HG02798 (cell line): ENCODE results near the gene VCAN.
A peak's percentile ranks its signal among the peaks of the same experiment; 100 is the strongest.
"Not testable (repeated sequence)": the region's sequence is repeated elsewhere in the genome, so short reads cannot be mapped to it uniquely, and the experiment has no call there.

ENCODE experiments used
- ATAC-seq: cut with Tn5 transposase; IDR thresholded peaks from one replicate; pipeline ENCODE4 v1.9.1; 2021; ENCODE audit warnings: mild to moderate bottlenecking; ENCODE audit not compliant: unreplicated experiment, poor library complexity

VCAN gene

GRCh38 chr5:83471405-83472212, at the start of gene VCAN:
VCAN (plus strand) TSS chr5:83471744; CDS start chr5:83483519, 11,775 bp downstream.
- no peak for ATAC-seq

DNA sequence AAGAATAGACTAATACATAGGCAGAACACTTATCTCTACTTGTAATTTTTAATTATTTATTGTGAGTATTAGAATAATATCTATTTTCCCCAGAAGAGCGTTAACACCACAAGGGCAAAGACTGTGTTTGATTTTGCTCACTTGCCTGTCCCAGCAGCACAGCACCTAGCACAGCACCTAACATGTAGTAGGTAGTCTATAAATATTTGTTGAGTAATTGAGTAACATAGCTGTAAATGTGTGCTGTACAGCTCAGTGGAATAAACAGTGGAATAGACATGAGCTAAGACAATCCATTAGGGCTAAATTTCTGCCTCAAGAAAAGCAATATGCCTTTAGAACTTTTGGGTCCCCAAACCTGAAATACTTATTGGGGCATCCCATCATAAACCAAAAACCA, 49.3 kb upstream of the VCAN start:
- no peak for ATAC-seq

DNA sequence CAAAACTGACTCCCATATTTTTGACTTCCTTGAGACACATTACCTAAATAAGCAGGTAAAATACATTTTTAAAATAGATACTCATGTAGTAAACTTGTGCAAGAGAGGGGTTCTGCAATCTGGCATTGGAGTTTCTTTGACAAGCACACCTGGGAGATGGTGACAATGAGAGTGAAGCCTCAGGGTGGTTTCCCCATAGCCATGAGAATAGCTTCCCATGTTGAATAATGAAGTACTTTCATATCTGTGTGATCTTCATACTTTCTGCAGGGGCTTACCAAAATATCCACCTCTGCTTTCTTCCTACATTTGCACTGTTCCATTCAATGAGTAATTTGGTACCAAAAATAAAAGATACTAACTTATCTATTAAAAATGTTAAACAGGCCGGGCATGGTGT, 44.7 kb upstream of the VCAN start:
- ATAC-seq, result peak; percentile 72

- ATAC-seq, result no peak
Measured at GRCh38 chr5:83428126-83428525, 43.4 kb upstream of the VCAN start.

GRCh38 chr5:83428890-83429289, 42.7 kb upstream of the VCAN start:
- ATAC-seq, result no peak

DNA sequence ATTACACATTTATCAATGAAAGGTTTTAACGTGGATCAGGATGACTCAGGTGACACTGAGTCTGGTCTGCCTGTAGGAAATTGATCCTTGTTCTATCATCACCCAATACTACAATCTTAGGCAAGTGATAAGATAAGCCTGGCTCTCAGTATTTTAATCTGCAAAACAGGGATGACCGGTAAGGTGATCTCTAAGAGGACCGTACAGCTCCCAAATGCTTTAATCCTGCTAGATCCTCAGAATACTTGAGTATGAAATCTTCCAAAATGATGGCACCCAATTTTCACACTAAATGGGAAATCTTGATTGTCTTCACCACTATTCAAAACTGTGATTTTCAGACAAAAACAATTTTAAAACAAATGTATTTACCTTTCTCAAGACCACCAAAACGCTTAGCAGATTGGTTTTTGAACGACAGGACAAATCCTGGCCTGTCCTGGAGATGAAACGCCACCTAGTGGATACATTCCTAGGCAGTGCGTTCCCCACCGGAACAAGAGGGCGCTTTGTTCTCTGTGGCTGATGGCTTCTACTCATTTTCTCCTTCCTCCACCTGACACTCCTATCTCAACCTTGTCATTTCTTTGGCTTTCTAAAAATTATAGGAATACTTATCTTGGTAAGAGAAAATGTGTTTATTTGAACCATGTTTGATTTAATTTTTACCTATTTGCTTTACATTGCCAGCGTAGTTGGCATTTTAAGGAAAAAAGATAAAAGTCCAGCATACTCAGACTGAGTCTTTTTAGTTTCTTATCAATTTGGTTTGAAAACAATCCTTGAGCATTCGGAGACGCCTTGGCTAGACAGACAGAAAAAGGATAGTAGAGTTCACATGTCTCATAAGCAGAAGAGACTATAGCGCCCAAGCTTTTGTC, 41.2 kb upstream of the VCAN start:
- peak; percentile 81 for ATAC-seq

DNA sequence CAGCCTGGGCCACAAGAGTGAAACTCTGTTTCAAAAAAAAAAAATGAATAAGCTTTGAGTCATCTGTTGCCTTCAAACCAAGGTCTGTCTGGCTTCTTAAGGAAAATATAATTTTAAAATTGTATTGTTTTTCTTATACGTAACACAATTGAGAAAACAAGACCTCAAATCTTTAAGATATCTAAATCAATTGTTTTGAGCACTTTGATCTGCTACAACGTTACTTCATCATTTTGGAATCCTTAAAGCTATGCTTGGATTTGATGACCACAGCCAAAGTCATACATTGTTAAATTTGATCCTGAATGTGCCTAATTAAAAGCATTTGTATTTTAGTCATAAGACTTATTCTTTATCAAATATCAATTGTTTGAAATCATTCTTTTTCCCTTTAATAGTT, 37.7 kb upstream of the VCAN start:
- no peak for ATAC-seq

- no peak for ATAC-seq
Measured at GRCh38 chr5:83434946-83435345, 36.6 kb upstream of the VCAN start.

GRCh38 chr5:83436276-83436675, 35.3 kb upstream of the VCAN start:
- no peak for ATAC-seq

DNA sequence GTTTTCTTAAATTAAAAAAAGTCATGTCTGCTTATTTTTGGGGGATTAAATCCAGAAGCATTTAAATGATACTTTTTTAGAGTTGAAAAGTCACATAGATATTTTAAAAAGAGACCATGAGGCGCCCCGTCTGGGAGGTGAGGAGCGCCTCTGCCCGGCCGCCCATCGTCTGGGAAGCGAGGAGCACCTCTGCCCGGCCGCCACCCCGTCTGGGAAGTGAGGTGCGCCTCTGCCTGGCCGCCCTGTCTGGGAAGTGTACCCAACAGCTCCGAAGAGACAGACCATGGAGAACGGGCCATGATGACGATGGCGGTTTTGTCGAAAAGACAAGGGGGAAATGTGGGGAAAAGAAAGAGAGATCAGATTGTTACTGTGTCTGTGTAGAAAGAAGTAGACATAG, 33.8 kb upstream of the VCAN start:
- ATAC-seq, result not testable (repeated sequence)

DNA sequence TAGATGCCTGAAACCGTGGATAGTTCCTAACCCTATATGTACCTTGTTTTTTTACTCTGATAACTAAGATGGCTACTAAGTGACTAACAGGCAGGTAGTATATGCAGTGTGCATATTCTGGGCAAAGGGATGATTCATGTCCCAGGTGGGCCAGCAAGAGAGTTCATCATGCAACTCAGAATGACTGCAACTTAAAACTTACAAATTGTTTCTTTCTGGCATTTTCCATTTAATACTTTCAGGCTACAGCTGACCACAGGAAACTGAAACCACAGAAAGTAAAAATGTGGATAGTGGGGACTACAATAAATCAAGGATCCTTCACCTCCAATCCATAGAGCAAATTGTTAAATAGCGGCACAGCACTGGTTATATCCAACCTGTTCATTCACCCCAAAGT, 30.7 kb upstream of the VCAN start:
- ATAC-seq, result no peak

GRCh38 chr5:83441747-83442146, 29.8 kb upstream of the VCAN start:
- peak; percentile 85 for ATAC-seq

- no peak for ATAC-seq
Measured at GRCh38 chr5:83443534-83443933, 28.0 kb upstream of the VCAN start.

GRCh38 chr5:83444445-83444844, 27.1 kb upstream of the VCAN start:
- ATAC-seq, result no peak

DNA sequence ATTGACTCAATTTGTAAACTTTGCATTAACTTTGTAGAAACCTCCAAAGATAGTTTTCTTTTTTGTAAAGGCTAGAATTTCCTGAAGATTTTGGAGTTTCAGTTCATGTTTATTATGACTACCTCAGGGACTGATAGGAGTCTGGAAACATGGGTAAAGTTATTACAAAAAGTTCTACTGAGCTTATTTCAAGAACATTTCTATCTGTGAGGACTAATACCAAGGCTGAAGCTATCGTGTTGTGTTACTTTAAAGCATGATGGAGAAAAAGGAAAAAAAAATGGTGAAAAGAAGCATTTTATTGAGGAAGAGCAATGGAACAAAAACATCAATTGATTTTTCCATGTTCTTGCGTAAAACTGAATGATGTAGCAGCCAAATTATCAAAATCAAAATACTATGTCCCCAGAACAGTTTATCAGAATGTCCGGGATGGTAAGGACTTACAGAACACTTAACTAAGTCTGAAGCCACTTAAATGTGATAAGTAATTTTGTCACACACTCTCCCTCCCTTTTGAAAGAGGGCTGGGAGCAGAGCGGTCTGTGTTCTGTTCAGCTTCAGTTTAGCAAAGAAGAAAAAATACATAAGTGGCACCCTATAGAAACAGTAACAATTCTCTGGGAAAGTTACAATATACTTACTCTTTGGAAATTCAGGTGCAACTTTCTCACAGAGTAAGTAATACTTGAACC, 25.1 kb upstream of the VCAN start:
- ATAC-seq, result no peak

- no peak for ATAC-seq
Measured at GRCh38 chr5:83447533-83447932, 24.0 kb upstream of the VCAN start.

DNA sequence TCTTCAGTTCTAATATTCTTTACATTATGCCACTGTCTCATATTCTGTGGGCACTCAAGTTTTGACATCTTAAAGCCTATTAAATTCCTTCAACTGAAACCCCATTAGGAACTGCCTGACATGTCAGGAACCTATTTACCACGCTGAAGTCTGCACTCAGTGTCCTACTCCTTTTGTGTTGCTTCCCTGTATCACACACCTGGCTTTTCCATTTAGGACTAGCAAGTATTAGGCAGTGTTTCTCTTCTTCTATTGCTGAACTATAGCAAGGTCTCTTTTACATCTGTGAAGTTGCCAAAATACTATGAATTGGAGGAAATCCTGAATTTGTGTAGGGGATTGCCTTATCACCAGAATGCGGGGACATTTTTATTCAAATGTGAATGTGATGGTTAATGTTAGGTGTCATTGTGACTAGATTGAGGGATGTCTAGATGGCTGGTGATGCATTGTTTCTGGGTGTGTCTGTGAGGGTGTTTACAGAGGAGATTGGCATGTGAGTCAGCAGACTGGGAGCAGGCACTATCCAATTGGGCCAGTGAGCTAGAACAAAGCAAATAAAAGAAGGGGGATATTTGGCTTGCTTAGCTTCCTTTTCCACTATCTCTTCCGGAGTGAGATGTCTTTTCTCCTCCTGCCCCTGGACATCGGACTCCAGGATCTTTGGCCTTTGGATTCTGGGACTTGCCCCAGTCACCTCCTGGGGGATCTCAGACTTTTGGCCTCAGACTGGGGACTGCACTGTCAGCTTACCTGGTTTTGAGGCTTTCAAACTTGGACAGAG, 21.2 kb upstream of the VCAN start:
- ATAC-seq, result no peak

- ATAC-seq, result no peak
Measured at GRCh38 chr5:83450967-83451248, 20.6 kb upstream of the VCAN start.

- ATAC-seq, result no peak
Measured at GRCh38 chr5:83451955-83452354, 19.6 kb upstream of the VCAN start.

DNA sequence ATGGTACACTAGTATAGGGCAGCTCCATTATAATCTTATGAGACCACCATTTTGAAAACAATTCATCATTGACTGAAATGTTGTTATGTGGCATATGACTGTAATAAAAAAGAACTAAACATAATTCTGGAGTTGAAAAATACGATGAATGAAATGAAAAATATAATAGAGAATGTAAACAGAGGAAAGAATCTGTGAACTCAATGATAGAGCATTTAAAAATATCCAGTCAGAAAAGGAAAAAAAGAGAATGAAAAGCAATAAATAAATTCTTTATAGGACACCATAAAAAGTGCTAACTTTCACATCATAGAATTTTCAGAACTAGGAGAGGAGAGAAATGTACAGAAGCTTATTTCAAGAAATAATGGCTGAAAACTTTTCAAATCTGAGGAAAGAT, 17.6 kb upstream of the VCAN start:
- no peak for ATAC-seq
